Right lobe of liver (tissue), 6 donors: ENCODE data around the gene DNMT3B. TPM values are rescaled to one million over a fixed set of nuclear protein-coding genes. Genes with fewer than 3 reads are reported as not detected.

Experiments
- ATAC-seq, 4 donors: fragments of 200-7000 bp; cut with Tn5 transposase; one replicate each; pipeline ENCODE4 v1.9.1; 2020; ENCODE audit warnings: mild to moderate bottlenecking in 4 of 4, moderate library complexity in 4 of 4
- DNase-seq, 3 donors: peaks; one replicate each; pipeline ENCODE4 v3.0.0-alpha.2; 2020
- H3K27ac ChIP-seq, 3 donors: fragments of 200-600 bp; one replicate each; pipeline ENCODE4 v1.8.0; 2022
- H3K27me3 ChIP-seq, 2 donors: fragments of 200-600 bp; one replicate each; pipeline ENCODE4 v1.8.0; 2022
- H3K36me3 ChIP-seq, 4 donors: fragments of 200-600 bp; sonication (generic) in 1 of 4; one replicate each; pipeline versions ENCODE4 v1.5.1 to v1.8.0; 2017 to 2022; ENCODE audit warnings: control low read depth in 1 of 4
- H3K4me1 ChIP-seq, 4 donors: fragments of 200-600 bp; sonication (generic) in 1 of 4; one replicate each; pipeline versions ENCODE4 v1.5.1 to v1.8.0; 2017 to 2022; ENCODE audit warnings: control low read depth in 1 of 4
- H3K4me3 ChIP-seq, 3 donors: fragments of 200-600 bp; one replicate each; pipeline ENCODE4 v1.8.0; 2022
- H3K9me3 ChIP-seq, 4 donors: fragments of 200-600 bp; sonication (generic) in 1 of 4; one replicate each; pipeline versions ENCODE4 v1.5.1 to v1.8.0; 2017 to 2022; ENCODE audit warnings: control low read depth in 1 of 4
- POLR2A ChIP-seq: fragments of 450-650 bp; IDR thresholded peaks from one replicate; pipeline ENCODE4 v1.6.1; 2017; ENCODE audit warnings: antibody characterized with exemption, mild to moderate bottlenecking
- WGBS: methylation state at CpG from one replicate; pipeline ENCODE4 v1.1.6; 2018; ENCODE audit warnings: low coverage, low lambda C conversion rate; ENCODE audit not compliant: insufficient coverage; ENCODE audit errors: missing lambda C conversion rate; 5-methylcytosine and 5-hydroxymethylcytosine counted together
- intact Hi-C, 2 donors: fragments of 100-400 bp; cut with DNase I; formaldehyde crosslinking; loops; one replicate each; pipeline versions ENCODE4 v1.11.2 to v1.14.1; 2022
- total RNA-seq, 6 experiments: library from RNA; depleted of rRNA in 2 of 6; stranded (reverse); fragments of >200 nt in 2 of 6; fragmentation: NEBNext Ultra II Directional in 3 of 6; extraction: Animal tissue kit (Norgen Biotek cat#: 25700) in 3 of 6; gene quantifications; one replicate each; pipeline versions ENCODE4 v1.1.0 to v1.2.4, GENCODE V29; 2016 to 2023
- TF ChIP-seq, protein P1 (sequence below), 4 donors: fragments of 200-600 bp in 3 of 4; fragments of 450-650 bp in 1 of 4; IDR thresholded peaks; one replicate each; pipeline versions ENCODE4 v1.5.1 to v1.8.0; 2016 to 2022; ENCODE audit warnings: antibody characterized with exemption in 4 of 4, mild to moderate bottlenecking in 2 of 4
- donor health status: DM: no; HTN: yes; CAD: no.
- donor health status: DM: no; HTN: no; CAD: no.
- donor health status: DM: no; HTN: no; CAD: no.
- donor health status: DM: no; HTN: yes; CAD: no.
- donor health status: DM: no; HTN: yes; CAD: no.

The DNMT3B gene
- total RNA-seq, 6 experiments from 2014 or later, result 0.43 to 0.88 (median 0.65) TPM

DNA sequence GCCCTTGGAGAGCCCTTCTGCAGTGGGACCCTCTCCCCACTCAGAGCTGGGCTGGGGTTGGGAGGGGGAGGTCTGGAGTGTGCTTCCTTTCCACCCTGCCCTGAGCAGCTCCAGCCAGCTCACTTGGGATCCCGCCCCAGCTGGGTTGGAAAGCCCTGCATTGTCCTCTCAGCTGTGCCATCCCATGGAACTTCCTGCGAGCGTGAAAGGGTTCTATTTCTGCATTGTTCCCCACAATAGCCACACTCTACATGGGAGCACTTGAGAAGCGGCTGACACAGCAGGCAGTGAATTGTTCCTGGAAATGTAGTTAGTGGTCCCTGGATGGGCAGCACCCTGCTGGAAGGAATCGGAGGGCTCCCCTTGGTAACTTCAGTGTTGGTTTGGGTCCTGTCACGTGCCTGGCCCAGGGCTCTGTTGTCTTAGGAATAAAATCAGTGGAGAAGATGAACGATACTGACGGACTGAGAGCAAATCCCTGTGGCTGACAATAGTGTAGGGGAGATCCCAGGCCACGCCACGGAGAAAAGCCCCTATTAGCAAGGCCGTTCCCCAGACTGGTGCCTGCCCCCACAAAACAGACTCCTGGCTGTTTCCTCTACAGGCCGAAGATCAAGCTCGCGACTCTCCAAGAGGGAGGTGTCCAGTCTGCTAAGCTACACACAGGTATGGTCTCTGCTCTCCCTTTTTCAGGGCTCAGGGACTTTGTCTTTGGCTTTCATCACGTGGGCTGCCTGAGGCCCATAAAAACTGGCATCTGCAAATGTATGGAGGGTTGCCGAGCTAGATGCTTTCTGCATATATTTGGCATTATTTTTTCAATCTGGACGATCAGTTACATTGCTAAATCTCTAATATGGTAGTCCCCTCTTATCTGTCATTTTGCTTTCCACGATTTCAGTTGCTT, 18.8 kb downstream of the DNMT3B start:
- no peaks in the 10 kb centered on the region for H3K9me3 ChIP-seq
- WGBS, result 90% methylated on average over 11 of the region's 18 CpGs
- DNase-seq, result no peak
- no peaks in the 10 kb centered on the region for H3K36me3 ChIP-seq
- H3K27ac ChIP-seq, result no peak overlapping the region
- no peaks in the 10 kb centered on the region for H3K27me3 ChIP-seq
- no peak for TF ChIP-seq POLR2A
- TF ChIP-seq, protein P1, sequence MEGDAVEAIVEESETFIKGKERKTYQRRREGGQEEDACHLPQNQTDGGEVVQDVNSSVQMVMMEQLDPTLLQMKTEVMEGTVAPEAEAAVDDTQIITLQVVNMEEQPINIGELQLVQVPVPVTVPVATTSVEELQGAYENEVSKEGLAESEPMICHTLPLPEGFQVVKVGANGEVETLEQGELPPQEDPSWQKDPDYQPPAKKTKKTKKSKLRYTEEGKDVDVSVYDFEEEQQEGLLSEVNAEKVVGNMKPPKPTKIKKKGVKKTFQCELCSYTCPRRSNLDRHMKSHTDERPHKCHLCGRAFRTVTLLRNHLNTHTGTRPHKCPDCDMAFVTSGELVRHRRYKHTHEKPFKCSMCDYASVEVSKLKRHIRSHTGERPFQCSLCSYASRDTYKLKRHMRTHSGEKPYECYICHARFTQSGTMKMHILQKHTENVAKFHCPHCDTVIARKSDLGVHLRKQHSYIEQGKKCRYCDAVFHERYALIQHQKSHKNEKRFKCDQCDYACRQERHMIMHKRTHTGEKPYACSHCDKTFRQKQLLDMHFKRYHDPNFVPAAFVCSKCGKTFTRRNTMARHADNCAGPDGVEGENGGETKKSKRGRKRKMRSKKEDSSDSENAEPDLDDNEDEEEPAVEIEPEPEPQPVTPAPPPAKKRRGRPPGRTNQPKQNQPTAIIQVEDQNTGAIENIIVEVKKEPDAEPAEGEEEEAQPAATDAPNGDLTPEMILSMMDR (IDR thresholded peaks at IDR 0.05), result no peak
- no peak overlapping the region for H3K4me3 ChIP-seq
- intact Hi-C loops, result loop anchor here in 1 of 2 donors (5.0 kb wide), 1 partner anchor 104 kb away; no protein-coding TSS in a partner anchor
- ATAC-seq, result no peak
- H3K4me1 ChIP-seq, result peaks cover 0 to 19% (median 6%) of the 10 kb centered on the region in 4 donors

DNA sequence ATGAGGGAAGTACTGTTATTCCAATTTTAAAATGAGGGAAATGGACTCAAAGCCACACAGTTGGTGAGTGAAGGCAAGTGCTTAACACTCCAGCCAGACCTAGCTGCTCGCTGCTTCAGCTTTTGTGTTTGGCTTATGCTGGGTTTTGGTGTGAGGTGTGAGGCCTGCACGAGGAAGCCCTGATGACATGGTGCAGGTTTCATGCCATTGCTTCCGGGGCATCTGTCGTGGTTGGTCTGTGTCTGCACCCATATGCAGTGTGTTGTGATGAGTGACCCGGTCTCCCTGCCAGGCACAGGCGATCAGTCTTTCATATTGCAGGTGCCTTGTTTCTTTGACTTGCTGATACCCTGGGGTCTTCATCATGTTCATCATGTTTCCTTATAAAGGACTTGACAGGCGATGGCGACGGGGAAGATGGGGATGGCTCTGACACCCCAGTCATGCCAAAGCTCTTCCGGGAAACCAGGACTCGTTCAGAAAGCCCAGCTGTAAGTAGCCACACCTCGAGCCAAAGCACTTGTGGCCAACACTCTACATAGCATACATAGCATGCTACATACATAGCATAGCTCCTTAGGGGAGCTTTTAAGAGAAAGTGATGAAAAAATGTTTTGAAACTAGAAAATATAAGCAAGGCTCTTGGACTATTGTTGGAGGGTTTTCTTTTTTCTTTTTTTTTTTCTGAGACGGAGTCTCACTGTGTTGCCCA, 22.3 kb downstream of the DNMT3B start:
- ATAC-seq, result no peak
- WGBS, result 95% methylated on average over 8 of the region's 13 CpGs
- Histone ChIP-seq H3K36me3 (no peaks in the 10 kb centered on the region), H3K27ac (no peak overlapping the region), H3K4me3 (no peak overlapping the region), H3K4me1 (no peaks in the 10 kb centered on the region), H3K9me3 (no peaks in the 10 kb centered on the region), H3K27me3 (no peaks in the 10 kb centered on the region)
- TF ChIP-seq, protein P1 (IDR thresholded peaks at IDR 0.05), result no peak
- no peak for TF ChIP-seq POLR2A
- DNase-seq, result no peak
- intact Hi-C loops, result loop anchor here in 1 of 2 donors (5.0 kb wide), 1 partner anchor 107 kb away; no protein-coding TSS in a partner anchor

DNA sequence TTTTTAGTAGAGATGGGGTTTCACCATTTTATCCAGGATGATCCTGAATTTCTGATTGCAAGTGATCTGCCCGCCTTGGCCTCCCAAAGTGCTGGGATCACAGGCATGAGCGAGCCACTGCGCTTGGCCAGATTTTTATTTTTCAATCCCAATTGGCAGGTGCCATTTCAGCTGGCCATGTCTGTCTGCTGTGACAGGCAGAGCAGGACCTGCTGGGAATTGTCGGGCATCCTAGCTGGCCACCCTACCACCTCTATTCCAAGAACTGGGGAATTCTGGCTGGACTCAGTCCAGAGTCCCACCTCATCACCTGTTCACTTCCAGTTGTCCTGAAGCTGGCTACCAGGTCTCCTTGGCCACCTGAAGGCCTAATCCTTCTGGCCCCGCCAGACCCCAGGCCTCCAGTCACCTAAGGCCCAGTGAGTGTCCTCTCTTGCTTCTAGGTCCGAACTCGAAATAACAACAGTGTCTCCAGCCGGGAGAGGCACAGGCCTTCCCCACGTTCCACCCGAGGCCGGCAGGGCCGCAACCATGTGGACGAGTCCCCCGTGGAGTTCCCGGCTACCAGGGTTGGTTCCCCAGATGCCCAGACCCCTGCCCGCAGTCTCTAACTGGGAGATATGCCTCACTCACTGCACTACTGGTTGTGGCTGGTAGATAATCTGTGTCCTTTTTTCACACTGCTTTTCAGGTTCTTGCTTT, 24.0 kb downstream of the DNMT3B start:
- no peak for DNase-seq
- intact Hi-C loops, result no loop called here

DNA sequence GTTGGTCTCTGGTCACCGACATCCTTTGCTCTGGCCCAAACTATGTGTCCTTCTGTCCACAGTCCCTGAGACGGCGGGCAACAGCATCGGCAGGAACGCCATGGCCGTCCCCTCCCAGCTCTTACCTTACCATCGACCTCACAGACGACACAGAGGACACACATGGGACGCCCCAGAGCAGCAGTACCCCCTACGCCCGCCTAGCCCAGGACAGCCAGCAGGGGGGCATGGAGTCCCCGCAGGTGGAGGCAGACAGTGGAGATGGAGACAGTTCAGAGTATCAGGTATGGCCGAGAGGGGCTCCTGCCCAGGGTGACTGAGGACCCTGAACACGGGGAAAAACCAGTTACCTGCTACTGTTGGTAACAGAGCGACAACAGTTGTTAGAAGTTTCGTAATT, 25.0 kb downstream of the DNMT3B start:
- ATAC-seq (no peak), DNase-seq (no peak)
- H3K27me3 ChIP-seq, result no peaks in the 10 kb centered on the region
- no peak overlapping the region for H3K27ac ChIP-seq
- intact Hi-C loops, result no loop called here
- H3K36me3 ChIP-seq, result no peaks in the 10 kb centered on the region
- H3K9me3 ChIP-seq, result no peaks in the 10 kb centered on the region
- H3K4me3 ChIP-seq, result no peak overlapping the region
- no peaks in the 10 kb centered on the region for H3K4me1 ChIP-seq
- TF ChIP-seq POLR2A, result no peak
- TF ChIP-seq, protein P1 (IDR thresholded peaks at IDR 0.05), result no peak
- 87% methylated on average over 6 of the region's 16 CpGs for WGBS

More for the DNA sequence above, 24.0 kb downstream of the DNMT3B start:
- no peak for ATAC-seq
- Histone ChIP-seq H3K4me1 (no peaks in the 10 kb centered on the region), H3K27me3 (no peaks in the 10 kb centered on the region), H3K36me3 (no peaks in the 10 kb centered on the region), H3K27ac (no peak overlapping the region), H3K9me3 (no peaks in the 10 kb centered on the region), H3K4me3 (no peak overlapping the region)
- 92% methylated on average over 5 of the region's 16 CpGs for WGBS
- no peak for TF ChIP-seq POLR2A
- TF ChIP-seq, protein P1 (IDR thresholded peaks at IDR 0.05), result no peak
